CD4-positive, alpha-beta T cell treated with Interleukin-15 for 4 hours (primary cell): Measurements from ENCODE around the gene BCO2.

Source experiments
- DNase-seq: peaks from one replicate; pipeline ENCODE4 v3.0.0-alpha.2; 2020; ENCODE audit warnings: low spot score

Gene BCO2

GRCh38 chr11:112215621-112216020 lies 40.3 kb downstream of the BCO2 start:
- DNase-seq = no peak

GRCh38 chr11:112216561-112217105 lies 41.3 kb downstream of the BCO2 start:
- DNase-seq = no peak

GRCh38 chr11:112219476-112220232 lies 44.3 kb downstream of the BCO2 start:
- peak; percentile 74 for DNase-seq

- no peak for DNase-seq
Measured at GRCh38 chr11:112221274-112221835, 46.0 kb downstream of the BCO2 start.

- no peak for DNase-seq
Measured at GRCh38 chr11:112222303-112222702, 47.0 kb downstream of the BCO2 start.

GRCh38 chr11:112223121-112223520 lies 47.8 kb downstream of the BCO2 start:
- DNase-seq = no peak

GRCh38 chr11:112223754-112224532 lies 48.6 kb downstream of the BCO2 start:
- DNase-seq = no peak

GRCh38 chr11:112225753-112226061 lies 50.4 kb downstream of the BCO2 start:
- DNase-seq = no peak

- DNase-seq = peak; percentile 83
Measured at GRCh38 chr11:112226062-112226830, 50.9 kb downstream of the BCO2 start, which contains the start of gene PTS. Gene PTS (plus strand): TSS chr11:112226428. CDS start chr11:112226444, 16 bp downstream.

- DNase-seq = no peak
Measured at GRCh38 chr11:112226831-112227401, 51.6 kb downstream of the BCO2 start.

GRCh38 chr11:112227471-112227870 lies 52.2 kb downstream of the BCO2 start:
- DNase-seq = no peak

GRCh38 chr11:112228706-112229105 lies 53.4 kb downstream of the BCO2 start:
- no peak for DNase-seq

GRCh38 chr11:112229159-112229558 lies 53.8 kb downstream of the BCO2 start:
- DNase-seq = no peak

- DNase-seq = no peak
Measured at GRCh38 chr11:112229746-112230433, 54.6 kb downstream of the BCO2 start.

- no peak for DNase-seq
Measured at GRCh38 chr11:112231952-112232351, 56.6 kb downstream of the BCO2 start.

GRCh38 chr11:112235750-112236390 lies 60.6 kb downstream of the BCO2 start:
- no peak for DNase-seq

GRCh38 chr11:112237451-112237850 lies 62.1 kb downstream of the BCO2 start:
- no peak for DNase-seq

- DNase-seq = no peak
Measured at GRCh38 chr11:112238041-112238440, 62.7 kb downstream of the BCO2 start.

GRCh38 chr11:112241486-112241885 lies 66.2 kb downstream of the BCO2 start:
- DNase-seq = no peak

- DNase-seq = no peak
Measured at GRCh38 chr11:112247201-112247600, 71.9 kb downstream of the BCO2 start.

- DNase-seq = no peak
Measured at GRCh38 chr11:112248201-112248600, 72.9 kb downstream of the BCO2 start.
